Fibroblast of the aortic adventitia (primary cell): ENCODE data around the gene MFSD12. TPM values are rescaled to one million over a fixed set of nuclear protein-coding genes. Genes with fewer than 3 reads are reported as not detected.
"Not testable (repeated sequence)": the region's sequence is repeated elsewhere in the genome, so short reads cannot be mapped to it uniquely, and the experiment has no call there.

Experiments
- DNase-seq: peaks from one replicate; pipeline ENCODE4 v3.0.0-alpha.2; 2010; ENCODE audit warnings: low read depth
- H3K4me3 ChIP-seq: 2 replicates; pipeline ENCODE4 v1.5.1; 2011; ENCODE audit warnings: low read depth, mild to moderate bottlenecking, control low read depth, low read length, moderate library complexity
- total RNA-seq: library from RNA; depleted of rRNA; stranded (reverse); fragments of >200 nt; gene quantifications from 2 replicates; pipeline ENCODE4 v1.2.3, GENCODE V29; 2012; ENCODE audit warnings: low replicate concordance
- TF ChIP-seq, protein P1 (sequence below): IDR thresholded peaks from 2 replicates; pipeline ENCODE4 v1.5.1; 2011; ENCODE audit warnings: mild to moderate bottlenecking, low read length, control low read depth, inconsistent platforms; ENCODE audit not compliant: insufficient read depth

MFSD12 gene
- total RNA-seq, 1 donor, result 51.7 TPM

- TF ChIP-seq, protein P1, sequence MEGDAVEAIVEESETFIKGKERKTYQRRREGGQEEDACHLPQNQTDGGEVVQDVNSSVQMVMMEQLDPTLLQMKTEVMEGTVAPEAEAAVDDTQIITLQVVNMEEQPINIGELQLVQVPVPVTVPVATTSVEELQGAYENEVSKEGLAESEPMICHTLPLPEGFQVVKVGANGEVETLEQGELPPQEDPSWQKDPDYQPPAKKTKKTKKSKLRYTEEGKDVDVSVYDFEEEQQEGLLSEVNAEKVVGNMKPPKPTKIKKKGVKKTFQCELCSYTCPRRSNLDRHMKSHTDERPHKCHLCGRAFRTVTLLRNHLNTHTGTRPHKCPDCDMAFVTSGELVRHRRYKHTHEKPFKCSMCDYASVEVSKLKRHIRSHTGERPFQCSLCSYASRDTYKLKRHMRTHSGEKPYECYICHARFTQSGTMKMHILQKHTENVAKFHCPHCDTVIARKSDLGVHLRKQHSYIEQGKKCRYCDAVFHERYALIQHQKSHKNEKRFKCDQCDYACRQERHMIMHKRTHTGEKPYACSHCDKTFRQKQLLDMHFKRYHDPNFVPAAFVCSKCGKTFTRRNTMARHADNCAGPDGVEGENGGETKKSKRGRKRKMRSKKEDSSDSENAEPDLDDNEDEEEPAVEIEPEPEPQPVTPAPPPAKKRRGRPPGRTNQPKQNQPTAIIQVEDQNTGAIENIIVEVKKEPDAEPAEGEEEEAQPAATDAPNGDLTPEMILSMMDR, result no peak
- DNase-seq, result peak; percentile 53
- no peak overlapping the region for H3K4me3 ChIP-seq
These were observed 47.8 kb downstream of the MFSD12 start for GRCh38 chr19:3509566-3509989.

- no peak for DNase-seq
- TF ChIP-seq, protein P1, result no peak
- no peak overlapping the region for H3K4me3 ChIP-seq
These were observed 48.4 kb downstream of the MFSD12 start for GRCh38 chr19:3508771-3509535.

GRCh38 chr19:3508121-3508661, 49.2 kb downstream of the MFSD12 start:
- DNase-seq, H3K4me3 ChIP-seq: not testable (repeated sequence)

DNA sequence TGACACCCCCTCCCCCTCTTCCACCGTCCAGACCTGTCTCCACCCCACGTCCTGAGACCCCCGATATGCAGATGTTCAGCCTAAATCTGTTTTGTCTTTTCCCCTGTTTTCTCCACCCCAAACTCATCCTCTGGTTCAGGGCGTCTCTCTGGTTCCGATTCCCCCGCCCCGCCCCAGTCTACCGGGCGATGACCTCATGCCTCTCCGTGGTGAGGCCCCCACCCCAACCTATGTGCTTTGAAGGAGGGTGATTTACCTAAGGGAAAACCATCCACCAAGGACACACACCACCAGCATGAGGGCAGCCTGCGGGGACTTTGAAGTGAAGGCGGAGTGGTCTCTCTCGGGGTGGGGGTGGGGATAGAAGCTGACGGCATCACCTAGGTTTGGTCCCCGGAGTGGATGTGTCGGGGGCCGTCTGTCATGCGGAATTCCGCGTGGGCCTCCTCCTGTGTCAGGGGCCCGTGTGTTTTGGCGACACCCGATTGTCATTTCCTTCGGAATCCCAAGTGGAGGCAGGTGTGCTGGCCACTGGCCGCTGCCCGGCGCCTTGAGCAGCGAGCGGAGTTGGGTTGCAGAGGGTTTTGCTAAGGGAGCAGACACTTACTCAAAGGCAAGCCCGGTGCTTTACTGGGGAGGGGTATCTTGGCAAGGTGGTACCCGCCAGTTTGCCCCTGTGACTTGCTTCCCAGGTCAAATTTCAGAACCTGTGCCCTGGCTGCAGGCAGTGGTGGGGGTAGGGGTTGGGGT, 49.8 kb downstream of the MFSD12 start:
- DNase-seq, result no peak
- TF ChIP-seq, protein P1, result no peak
- peak overlapping the region; percentile 81 for H3K4me3 ChIP-seq

- TF ChIP-seq, protein P1, result no peak
- no peak for DNase-seq
- H3K4me3 ChIP-seq, result peak overlapping the region; percentile 81
These were observed 50.7 kb downstream of the MFSD12 start for GRCh38 chr19:3506384-3507340.

- TF ChIP-seq, protein P1, result no peak
- peak within 1 kb of the TSS; percentile 90 for H3K4me3 ChIP-seq
- DNase-seq, result peak; percentile 97
These were observed 51.6 kb downstream of the MFSD12 start, which contains the start of gene FZR1 for GRCh38 chr19:3505598-3506383. Gene FZR1, plus strand, starts transcription at chr19:3506311. Its CDS starts 16,679 bp downstream, at chr19:3522990.
